ENCODE measurements around the gene UPF2.

UPF2 gene

DNA sequence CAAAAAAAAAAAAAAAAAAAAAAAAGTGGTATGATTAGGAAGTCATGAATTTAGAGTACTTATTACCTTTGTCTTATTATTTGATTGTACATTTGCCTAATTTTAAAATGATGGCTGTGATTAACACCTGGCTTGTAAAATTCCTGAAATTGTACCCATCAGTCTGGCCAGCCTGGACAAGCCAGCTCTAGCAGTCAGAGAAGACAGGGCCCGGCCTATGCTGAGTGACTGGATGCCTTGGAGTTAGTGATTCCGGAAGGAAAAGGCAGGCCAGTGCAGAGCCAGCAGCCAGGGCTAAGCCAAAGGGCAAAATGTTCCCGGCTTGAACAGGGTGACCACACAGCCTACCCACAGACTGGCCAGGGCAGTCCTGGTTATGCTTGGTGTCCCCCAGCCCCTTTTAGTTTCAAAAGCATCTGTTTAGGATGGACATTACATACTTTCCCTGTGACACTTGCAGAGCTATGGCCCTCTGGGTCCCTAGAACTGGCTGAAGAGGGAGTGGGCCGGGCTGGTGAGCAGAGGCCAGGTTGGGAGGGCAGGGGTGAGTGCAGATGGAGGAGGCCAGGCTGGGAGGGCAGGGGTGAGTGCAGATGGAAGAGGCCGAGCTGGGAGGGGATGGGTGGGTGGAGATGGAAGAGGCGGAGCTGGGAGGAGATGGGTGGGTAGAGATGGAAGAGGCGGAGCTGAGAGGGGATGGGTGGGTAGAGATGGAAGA lies 157.7 kb downstream of the UPF2 start:
- DNase-seq (ENCODE audit: low read depth) = no peak

DNA sequence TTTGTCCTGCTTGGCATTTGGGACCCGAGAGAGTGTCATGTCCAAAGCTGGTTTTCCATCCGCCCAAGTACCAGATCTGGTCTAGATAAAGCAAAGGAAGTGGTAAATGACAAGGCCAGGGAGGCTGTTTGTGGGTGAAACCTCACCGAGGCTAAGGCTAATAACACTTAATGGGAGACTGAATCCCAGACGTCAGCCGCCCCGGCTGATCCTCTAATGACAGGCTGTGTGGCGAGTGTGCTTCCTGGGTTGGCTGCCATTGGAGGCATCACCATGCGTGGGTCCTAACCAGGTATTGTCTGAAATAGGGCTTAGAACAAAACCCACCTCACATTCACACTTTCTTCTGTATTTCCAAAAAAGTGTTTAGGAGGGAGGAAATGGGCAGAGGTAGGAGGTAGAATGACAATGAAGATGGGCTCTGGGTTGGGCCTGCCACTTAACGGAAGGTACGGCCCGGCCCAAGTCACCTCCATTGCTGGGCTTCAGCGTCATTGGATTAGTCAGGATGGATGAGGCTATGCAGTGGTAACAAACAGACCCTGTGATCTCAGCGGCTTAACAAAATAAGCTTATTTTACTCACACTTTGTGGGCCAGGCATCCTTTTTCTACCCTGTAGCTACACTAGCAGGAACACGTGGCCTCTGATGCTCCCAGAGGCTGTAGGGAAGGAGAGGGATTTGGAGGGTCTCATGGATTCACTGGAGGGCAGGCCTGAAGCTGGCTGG lies 159.8 kb downstream of the UPF2 start:
- no peak for DNase-seq (ENCODE audit: low read depth)

DNA sequence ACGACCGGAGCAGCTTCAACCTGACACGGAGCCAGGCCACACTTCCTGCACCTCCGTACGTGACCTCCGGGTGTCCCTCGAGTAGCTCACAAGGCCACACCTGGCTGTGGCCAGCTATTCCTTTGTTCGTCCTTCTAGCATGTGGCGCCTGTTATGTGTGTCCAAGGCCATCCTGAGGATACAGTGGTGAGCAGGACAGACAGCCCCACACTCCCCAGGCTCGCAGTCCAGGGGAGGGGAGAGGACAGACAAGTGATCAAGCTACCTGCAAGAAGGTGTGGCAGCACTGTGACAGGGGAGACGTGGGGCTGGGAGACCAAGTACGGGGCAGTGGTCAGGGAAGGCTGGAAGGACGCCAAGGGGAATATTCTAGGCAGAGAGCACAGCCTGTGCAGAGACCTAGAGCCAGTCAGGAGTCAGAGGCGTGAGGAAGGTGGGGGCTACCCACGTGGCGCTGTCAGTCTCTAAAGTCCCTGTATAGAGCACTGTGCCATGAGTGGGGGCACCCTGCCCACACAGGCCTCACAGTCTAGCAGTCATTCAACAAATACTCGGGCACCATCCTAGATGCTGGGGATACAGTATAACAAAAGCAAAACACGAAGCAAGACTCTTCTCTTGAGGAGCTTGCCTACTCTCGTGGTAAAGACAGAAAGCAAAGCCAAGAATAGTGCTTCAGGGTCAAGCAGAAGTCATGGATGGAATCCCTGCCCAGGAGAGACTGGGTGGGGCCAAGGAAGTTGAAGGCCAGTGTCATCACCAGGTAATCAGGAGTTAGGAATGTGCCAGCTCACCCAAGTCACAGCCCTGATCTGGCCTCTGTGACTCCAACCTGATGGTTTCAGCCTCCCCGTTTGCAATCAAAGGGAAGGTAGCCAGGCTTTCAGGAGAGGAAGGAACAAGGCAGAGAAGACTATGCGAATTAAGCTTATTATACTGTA lies 160.9 kb downstream of the UPF2 start:
- DNase-seq (ENCODE audit: low read depth) = no peak

DNA sequence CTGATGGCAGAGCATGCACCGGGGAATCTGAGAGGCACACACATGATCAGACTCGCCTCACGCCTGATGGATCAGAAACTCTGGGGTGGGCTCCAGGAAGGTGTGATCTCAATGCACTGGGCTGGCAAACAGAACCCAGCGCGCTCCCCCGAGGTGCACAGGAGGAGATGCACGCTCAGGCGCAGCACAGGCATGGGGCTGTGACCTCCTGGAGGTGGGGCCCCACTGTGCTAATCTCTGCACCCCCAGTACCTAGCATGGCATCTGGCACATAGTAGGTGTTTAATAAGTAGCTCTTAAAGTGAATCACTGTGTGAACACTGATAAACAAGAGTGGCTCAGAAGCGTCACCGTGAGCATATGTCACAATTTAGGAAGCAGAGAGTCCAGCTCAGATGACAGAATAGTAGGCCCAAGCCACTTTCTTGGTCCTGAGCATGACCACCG lies 161.6 kb downstream of the UPF2 start:
- no peak for DNase-seq (ENCODE audit: low read depth)

DNA sequence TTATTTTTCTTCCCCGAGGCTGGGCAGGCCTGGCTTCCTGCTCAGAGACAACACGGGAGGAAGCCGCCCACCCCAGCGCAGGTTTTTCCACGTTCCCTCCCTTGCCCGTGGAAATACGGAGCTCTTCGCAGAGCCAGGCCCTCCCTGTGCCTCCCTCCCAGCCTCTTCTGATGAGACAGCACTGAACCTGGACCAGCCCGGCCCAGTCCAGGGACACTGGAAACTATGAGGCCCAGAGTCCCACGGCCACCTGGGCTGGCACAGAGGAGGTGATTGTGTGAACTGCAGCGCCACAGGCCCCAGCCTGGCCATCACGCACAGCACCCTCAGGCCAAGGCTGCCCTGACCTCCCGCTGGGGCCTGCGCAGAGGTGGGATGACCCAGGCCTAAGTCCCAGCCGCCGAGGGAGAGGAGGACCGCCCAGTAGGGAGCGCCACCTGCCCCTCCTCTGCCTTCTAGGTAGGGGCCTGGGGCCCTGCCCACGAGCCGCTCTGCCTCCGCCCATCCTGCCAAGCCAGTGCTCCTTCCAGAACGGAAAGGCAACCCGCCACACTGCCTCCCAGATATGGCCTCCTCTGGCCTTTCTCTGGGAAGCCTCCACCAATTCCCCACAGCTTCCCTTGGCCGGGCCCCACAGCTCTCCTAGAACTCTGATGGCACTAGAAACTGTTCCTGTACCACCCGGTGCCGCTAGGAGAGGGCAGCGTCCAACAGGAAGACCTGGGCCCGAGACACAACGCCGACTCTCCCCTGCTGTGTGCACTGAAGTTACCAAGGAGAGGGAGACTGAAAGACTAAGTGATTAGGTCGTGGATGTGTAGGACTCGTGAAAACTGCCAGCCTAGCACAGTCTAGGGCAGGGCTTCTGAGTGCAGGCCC lies 162.2 kb downstream of the UPF2 start:
- DNase-seq (ENCODE audit: low read depth) = no peak

DNA sequence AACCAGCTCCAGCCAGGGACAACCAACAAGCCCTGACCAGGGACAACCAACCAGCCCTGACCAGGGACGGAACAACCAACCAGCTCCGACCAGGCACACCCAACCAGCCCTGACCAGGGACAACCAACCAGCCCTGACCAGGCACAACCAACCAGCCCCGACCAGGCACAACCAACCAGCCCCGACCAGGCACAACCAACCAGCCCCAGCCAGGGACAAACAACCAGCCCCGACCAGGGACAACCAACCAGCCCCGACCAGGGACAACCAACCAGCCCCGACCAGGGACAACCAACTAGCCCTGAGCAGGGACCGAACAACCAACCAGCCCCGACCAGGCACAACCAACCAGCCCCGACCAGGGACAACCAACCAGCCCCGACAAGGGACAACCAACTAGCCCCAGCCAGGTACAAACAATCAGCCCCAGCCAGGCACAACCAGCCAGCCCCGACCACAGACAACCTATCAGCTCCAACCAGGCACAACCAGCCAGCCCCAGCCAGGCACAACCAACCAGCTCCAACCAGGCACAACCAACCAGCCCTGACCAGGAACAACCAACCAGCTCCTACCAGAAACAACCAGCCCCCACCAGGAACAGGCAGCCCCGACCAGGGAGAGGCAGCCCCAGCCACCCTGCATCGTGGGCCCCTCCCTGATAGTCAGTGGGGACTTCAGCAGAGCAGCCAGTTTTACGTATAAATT lies 163.1 kb downstream of the UPF2 start:
- no peak for DNase-seq (ENCODE audit: low read depth)

DNA sequence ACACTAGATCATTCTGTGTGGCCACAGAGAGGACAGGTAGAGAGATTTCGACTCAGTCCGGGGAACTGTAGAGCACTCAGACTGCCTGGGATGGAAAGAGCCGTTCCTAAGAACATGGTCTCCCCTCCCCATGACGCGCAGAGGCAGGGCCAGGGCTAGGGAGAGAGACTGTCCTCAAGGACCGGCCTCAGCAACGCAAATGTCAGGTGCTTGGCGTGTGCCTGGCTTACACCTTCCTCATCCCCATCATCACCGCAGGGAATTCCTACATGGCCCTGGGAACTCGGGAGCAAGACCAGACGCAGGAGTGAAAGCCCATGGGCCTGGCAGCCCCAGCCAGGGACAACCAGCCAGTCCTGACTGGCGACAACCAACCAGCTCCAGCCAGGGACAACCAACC lies 163.8 kb downstream of the UPF2 start:
- DNase-seq (ENCODE audit: low read depth) = no peak

DNA sequence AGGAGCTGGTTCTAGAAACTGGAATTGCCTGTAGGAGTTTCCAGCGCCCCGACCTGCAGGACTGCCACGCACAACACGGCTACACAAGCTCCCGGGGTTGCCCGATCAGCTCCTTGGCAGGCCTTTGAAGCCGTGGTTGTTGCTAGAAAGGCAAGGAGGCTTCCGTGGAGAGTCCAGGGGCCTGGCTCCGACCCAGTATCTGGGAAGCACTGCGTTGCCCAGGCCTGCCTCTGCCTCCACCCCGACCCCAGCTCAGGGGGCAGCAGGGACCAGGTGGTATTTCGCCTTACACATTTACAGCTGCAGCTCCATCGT lies 165.1 kb downstream of the UPF2 start:
- no peak for DNase-seq (ENCODE audit: low read depth)

DNA sequence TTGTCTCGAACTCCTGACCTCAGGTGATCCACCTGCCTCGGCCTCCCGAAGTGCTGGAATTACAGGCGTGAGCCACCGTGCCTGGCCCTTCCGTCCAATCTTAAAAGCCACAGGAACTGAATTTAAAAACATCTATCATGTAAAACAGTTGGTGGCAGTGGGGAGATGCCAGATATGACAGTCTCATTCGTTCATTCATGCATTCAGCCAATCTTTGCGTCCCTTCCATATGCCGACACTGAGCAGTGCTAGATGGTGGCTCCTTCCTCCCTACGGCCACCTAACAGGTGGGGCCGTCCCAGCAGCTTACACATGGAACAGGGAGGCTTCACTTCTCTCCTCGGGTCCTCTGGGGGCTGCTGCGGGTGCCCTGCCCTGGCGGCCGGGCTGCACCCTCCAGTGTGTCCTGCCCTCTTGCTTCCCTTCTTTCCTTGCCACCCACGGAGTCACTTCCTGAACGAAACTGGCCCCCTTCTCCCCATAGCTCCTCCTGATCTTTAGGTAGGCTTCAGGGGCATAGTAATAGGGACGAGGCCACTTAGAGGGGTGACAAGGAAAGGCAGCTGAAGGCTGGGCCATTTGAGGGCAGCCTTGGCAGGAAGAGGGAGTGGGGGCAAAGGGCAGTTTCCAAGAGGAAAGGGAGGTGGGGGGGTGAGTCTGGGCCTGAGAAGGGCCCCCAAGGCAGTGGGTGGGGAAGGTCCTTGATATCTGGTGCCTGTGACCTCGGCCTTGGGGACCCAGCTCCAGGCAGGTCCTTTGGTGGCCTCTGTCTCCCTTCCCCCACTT lies 165.6 kb downstream of the UPF2 start:
- no peak for DNase-seq (ENCODE audit: low read depth)

DNA sequence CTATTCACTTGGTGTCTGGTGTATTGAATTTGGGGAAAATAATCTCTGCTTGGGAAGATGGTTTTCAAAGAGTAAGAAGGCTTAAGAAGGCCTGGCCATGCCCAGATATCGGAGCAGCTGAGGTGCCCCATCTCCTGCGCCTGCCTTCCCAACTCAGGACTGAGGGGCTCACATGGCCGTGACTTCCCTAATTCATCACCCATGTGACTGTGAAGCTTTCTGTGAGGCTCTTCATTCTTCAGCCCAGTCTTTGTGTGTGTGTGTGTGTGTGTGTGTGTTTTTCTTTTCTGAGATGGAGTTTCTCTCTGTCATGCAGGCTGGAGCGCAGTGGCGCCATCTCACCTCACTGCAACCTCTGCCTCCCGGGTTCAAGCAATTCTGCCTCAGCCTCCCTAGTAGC lies 166.3 kb downstream of the UPF2 start:
- no peak for DNase-seq (ENCODE audit: low read depth)

DNA sequence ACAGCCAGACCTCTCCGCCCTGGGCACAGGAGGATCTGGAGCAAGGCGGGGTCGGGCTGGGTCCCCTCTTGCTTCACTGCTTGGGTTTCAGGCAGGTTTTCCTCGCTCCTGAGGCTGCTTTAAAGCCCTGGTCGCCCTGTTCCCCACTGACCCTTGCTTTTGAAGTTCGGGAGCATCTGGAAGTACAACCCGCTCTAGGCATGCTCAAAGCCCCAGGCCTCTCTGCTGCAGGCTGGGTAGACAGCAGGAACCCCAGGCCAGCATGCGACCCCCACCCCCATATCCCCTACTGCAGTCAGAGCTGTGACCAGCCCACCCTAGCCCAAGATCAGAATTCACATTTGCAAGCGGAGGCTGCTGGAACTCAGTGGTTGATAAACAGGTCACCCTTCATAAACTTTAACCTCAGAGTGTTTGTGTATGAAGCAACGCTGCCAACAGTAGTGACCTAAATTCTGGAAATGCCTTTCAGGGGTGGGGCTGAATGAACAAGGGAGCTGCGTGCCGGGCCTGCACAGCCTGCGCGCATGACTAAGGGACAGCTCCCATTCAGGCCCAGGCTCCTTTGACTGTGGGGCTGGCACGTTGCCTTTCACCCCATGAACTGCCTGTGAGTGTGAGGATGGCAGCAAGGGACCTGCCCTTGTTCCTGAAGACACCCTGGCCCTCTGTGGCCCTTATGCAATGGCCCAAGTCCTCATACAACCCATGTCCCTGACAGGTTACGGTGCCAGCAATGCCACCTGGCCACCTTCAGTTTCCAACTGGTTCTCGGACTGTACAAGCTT lies 166.9 kb downstream of the UPF2 start:
- DNase-seq (ENCODE audit: low read depth) = peak; percentile 37

DNA sequence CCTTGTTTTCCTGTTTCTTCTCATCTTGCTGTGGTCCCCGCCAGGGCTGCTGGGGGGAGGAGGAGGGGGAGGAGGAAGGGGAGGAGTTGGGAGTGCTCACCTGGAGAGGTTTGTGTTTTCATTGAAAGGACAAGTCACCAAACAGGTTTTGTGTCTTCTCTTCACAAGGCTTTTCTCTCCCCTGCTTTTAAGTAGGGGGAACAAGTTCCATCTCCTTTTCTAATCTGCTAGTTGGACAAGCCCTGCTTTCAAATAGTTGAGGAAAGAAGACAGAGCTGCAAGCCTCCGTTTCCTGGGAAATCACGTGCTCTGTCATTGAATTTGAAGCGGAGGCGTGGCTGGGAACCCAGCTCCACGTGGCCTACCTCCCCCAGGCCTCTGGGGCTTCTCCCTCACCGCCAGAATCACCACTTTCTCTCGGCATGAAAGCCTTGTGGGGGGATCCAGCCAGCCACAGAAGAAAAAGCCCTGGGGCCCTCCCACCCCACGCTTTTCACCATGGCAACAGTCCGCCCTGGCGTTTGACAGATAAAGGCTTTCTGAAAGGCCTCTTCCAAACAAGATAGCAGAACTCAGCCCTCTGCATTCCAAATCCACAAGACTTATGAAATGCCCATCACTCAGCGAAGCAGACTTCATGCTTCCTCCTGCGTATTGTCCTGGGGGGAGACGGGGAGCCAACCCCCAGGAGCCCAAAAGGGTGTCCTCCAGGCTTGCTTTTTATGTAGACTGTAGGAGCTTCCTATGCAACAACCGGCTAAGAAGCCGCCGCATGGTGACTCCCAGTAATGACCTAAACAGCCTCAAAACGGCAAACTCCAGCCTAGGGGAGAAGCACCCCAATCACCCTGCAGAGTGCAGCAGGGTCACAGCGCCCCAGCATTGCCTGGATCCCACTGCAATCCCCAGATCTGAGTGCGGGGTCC lies 167.8 kb downstream of the UPF2 start:
- DNase-seq (ENCODE audit: low read depth) = no peak

DNA sequence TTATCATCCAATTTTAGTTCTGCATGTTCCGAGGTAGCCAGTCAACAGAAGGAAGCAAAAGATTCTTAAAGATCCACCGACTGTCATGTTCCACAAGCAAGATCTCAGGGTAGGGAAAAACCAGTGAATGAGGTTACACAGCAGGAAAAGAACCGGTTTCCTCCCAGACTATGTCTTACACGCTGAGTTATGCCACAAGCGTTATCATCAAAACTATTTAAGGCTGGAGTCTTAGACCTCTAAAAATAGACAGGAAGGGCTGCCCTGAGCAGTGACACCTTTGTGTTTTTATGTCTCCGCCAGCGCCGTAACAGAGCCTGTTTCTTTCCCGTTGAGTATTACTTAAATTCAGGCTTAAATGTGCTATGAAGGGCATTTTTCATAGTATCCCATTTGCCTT lies 171.1 kb downstream of the UPF2 start:
- no peak for DNase-seq (ENCODE audit: low read depth)

DNA sequence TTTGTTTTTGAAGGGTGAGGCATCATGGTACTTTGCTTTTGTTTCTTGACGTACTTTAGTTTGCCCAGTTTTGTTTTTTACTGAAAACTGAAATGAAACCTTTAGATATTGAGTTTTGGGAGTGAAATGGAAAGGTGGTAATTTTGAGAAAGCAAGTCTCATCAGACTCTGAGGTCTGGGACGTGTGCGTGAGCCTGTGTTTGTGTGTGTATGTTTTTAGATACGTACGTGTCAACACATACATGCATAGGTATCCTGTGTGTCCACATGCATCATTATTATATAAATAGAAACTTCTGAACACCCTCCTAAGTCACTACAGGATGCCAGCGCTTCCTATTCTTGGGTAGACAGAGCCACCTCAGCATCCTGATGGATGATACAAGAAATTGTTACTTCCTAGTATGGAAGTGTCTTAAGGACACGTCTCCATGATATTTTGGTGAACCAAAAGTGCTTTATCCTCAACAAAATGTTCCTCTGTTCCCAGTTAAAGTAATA lies 171.7 kb downstream of the UPF2 start:
- no peak for DNase-seq (ENCODE audit: low read depth)

DNA sequence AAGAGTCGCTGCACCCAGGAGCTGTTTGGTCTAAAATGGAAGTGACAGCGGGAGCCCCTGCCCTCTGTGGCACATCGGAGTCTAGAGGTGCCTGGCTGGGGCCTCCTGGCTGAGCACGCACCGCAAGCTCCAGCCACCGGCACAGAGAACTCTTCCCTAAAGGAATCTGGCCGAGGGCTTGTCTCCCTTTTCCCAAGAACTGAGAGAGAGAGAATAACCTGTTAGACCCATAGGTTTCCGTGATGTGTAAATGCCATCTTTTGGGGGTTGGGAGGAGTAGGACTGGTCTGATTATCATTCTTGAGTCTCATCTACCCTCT lies 172.2 kb downstream of the UPF2 start:
- no peak for DNase-seq (ENCODE audit: low read depth)
